WTC11 (cell line): ENCODE data around the gene NQO1.

ENCODE experiments used
- CREM ChIP-seq: sonication (generic); formaldehyde crosslinking; IDR thresholded peaks from 2 replicates; pipeline ENCODE4 v1.8.1; 2022; ENCODE audit warnings: mild to moderate bottlenecking, missing genetic modification reagents, moderate library complexity
- CTCF ChIP-seq: fragments of 200-600 bp; IDR thresholded peaks from 2 replicates; pipeline ENCODE4 v1.8.0; 2022; ENCODE audit warnings: antibody characterized with exemption
- TF ChIP-seq, protein P1 (sequence below): sonication (generic); formaldehyde crosslinking; IDR thresholded peaks from 2 replicates; pipeline ENCODE4 v1.8.1; 2023; ENCODE audit warnings: mild to moderate bottlenecking, missing genetic modification reagents, moderate library complexity

DNA sequence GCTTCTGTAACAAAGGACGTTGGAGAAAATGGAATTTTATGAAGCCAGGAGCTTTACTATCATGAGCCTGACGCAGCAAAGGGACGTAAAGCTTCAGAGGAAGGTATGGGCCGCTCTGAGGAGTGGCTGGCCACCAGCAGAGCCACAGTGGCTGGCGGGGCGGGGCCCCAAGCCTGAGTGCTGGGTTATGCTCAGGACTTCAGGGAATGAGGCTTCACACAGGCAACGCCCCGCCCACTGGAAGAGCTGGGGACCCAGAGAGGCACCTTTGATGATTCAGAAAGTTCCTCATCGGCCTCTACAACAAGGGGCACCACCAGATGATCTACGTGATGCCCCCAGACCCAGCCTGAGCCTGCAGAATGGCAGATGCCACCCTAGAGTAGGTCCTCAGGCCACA, 19.6 kb upstream of the NQO1 start:
- TF ChIP-seq CTCF (no peak), CREM (no peak)
- TF ChIP-seq, protein P1, sequence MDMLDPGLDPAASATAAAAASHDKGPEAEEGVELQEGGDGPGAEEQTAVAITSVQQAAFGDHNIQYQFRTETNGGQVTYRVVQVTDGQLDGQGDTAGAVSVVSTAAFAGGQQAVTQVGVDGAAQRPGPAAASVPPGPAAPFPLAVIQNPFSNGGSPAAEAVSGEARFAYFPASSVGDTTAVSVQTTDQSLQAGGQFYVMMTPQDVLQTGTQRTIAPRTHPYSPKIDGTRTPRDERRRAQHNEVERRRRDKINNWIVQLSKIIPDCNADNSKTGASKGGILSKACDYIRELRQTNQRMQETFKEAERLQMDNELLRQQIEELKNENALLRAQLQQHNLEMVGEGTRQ (CRISPR knock-in tag): no peak
